HG03378 (cell line): ENCODE results near the gene FAM13A.
"Not testable (repeated sequence)": the region's sequence is repeated elsewhere in the genome, so short reads cannot be mapped to it uniquely, and the experiment has no call there.

ENCODE experiments used
- ATAC-seq: cut with Tn5 transposase; IDR thresholded peaks from one replicate; pipeline ENCODE4 v1.9.1; 2021; ENCODE audit warnings: mild to moderate bottlenecking, moderate library complexity; ENCODE audit not compliant: unreplicated experiment

FAM13A gene

GRCh38 chr4:89044147-89044900, 12.7 kb downstream of the FAM13A start:
- no peak for ATAC-seq

DNA sequence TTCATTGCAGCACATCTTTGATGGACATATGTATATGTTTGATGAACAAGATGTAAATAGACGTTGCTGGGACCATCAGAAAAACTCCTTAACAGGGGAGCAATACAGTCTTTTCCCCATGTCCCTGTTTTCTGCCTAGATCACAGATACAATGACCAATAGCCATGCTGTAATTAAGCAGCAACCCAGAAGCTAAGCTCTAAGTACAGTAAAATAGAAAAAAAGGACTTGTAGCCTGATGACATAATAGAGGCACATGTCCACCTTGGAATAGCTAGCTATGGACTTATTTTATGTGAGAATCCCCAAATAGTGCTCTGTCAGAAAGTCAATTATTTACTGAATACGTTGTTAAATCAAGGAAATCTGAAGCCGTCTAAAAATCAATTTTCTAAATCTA, 14.9 kb downstream of the FAM13A start:
- no peak for ATAC-seq

DNA sequence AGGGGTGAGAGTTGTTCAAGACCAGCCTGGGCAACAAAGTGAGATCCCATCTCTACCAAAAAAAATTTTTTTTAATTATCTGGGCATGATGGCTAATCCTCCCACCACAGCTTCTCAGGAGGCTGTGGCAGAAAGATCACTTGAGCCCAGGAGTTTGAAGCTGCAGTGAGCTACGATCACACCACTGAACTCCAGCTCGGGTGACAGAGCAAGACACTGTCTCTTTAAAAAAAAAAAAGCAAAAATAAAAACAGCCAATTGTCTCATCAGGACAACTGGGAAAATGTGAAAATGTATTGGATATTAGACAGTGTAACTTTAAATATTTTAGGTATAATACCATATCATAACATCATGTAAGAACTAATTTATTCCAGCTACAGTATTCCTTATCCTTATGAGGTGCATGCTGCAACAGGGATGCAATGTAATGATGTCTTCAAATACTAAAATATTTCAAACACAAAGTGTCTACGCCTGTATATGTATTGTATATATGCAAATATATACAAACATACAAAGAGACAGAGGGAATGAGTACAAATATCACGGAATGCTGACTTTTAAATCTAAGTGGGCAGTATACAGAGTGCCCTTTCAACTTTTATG, 17.2 kb downstream of the FAM13A start:
- ATAC-seq: no peak

GRCh38 chr4:89036535-89036934, 20.4 kb downstream of the FAM13A start:
- ATAC-seq: no peak

GRCh38 chr4:89031272-89031671, 25.7 kb downstream of the FAM13A start:
- ATAC-seq: no peak

DNA sequence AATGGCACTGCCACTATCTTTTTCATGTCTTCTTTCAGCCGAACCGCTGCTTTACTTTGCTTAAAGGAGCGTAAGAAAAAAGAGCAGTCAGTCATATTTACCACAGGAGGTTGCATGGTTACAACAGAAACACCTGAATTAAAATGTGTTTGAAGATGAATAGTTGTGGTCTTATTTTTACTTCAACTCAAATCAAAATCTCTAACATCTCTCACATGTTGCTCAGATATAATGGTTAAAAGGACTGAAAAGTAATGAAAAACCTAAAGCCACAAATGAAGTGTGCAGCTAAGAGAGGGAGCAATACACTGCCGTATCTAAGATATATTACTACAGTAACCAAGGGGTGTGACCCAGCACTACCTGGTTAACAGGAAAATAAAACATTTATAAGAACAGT, 27.4 kb downstream of the FAM13A start:
- ATAC-seq: no peak

DNA sequence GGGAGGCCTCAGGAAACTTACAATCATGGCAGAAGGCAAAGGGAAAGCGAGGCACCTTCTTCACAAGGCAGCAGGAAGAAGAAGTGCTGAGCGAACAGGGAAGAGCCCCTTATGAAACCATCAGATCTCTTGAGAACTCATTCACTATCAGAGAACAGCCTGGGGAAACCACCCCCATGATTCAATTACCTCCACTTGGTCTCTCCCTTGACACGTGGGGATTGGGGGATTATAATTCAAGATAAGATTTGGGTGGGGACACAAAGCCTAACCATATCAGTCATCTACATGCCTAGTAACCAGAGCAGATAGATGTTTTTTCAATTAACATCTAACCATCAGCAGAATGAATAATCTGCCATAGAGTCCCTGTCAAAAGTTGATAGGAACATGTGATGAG, 30.4 kb downstream of the FAM13A start:
- ATAC-seq: no peak

GRCh38 chr4:89024051-89024675, 32.8 kb downstream of the FAM13A start:
- ATAC-seq: peak; percentile 94

- no peak for ATAC-seq
Observed at GRCh38 chr4:89023140-89023539, 33.8 kb downstream of the FAM13A start.

GRCh38 chr4:89022426-89023128, 34.4 kb downstream of the FAM13A start:
- ATAC-seq: no peak

DNA sequence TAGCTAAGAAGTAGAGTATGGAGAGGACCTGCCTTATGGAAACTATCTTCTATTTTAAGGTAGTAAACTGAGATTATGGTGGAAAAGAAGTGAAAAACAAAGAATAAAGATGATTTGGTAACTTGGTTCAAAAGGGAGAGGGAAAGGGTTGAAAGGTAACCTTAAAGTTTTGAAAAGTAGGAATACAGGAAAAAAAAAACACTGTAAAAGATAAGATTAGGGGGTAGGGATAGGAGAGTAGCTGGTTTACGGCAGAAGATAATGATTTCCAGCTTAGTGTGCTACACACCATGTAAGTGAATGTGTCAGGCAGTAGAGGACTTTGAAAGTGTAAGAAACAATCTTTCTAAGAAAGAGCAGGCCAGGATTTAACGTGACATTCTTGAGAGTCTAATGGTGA, 35.3 kb downstream of the FAM13A start:
- no peak for ATAC-seq

GRCh38 chr4:89021062-89021461, 35.9 kb downstream of the FAM13A start:
- ATAC-seq: no peak

DNA sequence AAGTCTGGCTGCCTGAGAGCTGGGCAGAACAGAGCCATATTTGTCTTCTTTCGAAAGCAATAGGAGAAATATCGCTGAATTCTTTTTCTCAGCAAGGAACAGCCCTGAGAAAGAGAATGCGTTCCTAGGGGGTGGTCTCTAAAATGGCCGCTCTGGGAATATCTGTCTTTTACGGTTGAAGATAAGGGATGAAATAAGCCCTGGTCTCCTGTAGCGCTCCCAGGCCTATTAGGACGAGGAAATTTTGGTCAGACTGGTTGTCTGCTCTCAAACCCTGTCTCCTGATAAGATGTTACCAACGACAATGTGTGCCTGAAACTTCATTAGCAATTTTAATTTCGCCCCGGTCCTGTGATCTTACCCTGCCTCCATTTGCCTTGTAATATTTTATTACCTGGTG, 42.1 kb downstream of the FAM13A start:
- ATAC-seq: not testable (repeated sequence)

- ATAC-seq: no peak
Observed at GRCh38 chr4:89009761-89010369, 47.1 kb downstream of the FAM13A start.

DNA sequence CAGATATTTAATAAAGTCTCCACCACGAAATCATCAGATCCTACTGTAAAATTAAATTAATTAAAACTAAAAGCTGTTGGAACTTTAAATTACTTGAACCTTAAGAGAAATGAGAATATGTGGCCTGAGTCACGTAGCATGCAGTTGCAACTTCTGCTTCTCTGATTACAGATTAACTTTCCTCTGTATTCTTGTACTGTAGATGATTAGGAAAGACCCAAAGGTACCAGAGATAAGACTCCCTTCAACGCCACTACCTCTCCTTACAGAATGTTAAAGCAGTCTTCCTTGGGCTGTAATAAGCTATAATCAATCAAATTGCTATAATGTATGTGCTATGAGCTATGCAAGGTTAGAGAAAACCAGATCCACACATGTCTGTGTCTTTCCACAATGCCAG, 47.9 kb downstream of the FAM13A start:
- ATAC-seq: peak; percentile 89

DNA sequence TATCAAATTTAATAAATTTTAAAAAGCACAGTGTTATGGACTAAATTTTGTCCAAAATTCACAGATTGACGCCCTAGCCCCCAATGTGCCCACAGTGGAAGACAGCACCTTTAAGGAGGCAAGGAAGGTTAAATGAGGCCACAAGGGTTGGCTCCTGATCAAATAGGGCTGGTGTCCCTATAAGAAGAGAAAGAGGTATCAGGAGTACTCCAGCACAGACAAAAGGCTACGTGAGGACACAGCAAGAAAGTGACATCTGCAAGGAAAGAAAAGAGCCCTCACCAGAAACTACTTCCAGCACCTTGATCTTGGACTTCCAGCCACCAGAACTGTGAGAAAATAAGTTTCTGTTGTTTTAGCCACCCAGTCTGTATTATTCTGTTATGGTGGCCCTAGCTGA, 48.8 kb downstream of the FAM13A start:
- ATAC-seq: no peak

DNA sequence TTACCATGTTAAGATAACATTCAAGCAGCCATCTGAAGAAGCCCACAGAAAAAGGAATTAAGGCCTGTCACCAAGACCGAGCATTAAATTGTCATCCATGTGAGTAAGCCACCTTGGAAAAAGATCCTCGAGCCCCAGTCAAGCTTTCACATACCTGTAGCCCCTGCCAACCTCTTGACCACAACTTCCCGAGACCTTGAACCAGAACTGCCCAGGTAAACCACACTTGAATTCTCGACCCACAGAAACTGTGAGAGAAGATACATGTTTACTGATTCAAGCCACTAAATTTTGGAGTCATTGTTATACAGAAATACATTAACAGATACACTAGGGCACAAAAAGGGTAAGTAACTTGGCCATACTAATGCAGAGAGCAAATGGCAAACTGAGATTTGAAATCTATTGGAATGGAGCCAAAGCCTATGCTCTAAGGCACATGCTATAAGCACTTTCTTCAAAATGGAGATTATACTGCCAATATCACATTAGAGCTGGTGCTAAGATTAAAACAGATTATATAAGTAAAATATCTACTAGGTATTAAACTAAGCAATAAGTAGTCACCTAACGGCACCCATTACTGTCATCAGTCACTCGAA, 49.5 kb downstream of the FAM13A start:
- no peak for ATAC-seq

GRCh38 chr4:89006307-89006706, 50.7 kb downstream of the FAM13A start:
- no peak for ATAC-seq

- ATAC-seq: not testable (repeated sequence)
Observed at GRCh38 chr4:89005066-89005465, 51.9 kb downstream of the FAM13A start.

DNA sequence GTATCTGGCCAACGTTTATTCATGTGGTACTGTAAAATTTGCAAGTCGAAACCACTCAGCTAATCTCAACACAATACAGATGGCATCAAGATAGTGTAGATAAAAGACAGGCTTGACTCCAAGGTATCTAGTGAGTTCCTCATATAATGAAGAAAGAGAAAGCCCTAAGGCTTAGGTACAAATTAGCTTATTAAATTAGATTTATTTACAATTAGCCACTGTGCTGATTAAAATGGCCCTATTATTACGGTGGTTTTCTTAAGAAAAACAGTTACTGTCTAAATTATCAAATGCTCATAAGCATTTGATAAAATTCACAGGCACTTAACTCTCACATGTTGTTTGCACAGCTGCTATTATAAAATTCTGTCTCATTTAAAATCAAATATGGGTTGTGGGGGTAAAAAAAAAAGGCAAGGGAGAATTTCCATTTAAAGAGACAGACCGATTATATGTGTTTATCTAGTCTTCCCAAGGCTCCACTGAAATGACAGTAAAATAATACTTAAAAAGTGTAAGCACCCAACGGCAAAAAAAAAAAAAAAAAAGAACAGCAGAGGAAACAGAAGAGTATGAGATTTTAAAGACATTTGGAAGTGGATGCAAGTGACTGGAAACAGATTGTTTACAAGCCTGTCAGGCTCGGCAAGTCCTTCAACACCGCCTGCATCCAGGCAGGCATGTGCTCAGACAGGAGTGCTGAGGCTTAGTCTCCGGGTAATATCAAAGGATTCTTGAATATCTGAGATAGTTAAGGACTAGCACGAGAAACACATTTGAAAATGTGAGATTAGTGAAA, 55.1 kb downstream of the FAM13A start:
- ATAC-seq: no peak
